GM23248 (cell line): ENCODE results near the gene MED9. TPM values are rescaled to one million over a fixed set of nuclear protein-coding genes. Genes with fewer than 3 reads are reported as not detected.

Experiments
- DNase-seq: peaks from one replicate; pipeline ENCODE4 v3.0.0-alpha.2; 2015
- H2AFZ ChIP-seq: fragments of 200-600 bp; sonication (generic); 2 replicates; pipeline ENCODE4 v1.6.1; 2016; ENCODE audit warnings: antibody characterized with exemption
- H3F3A ChIP-seq: fragments of 200-600 bp; sonication (generic); 2 replicates; pipeline ENCODE4 v1.6.1; 2016; ENCODE audit warnings: mild to moderate bottlenecking, antibody characterized with exemption, mixed run types; ENCODE audit not compliant: insufficient read depth
- H3K27ac ChIP-seq: fragments of 200-600 bp; sonication (generic); 2 replicates; pipeline ENCODE4 v1.5.1; 2016; ENCODE audit warnings: mild to moderate bottlenecking
- H3K27me3 ChIP-seq: fragments of 200-600 bp; sonication (generic); replicated peaks from 2 replicates; pipeline ENCODE4 v1.6.1; 2016; ENCODE audit warnings: mild to moderate bottlenecking; ENCODE audit not compliant: insufficient read depth
- H3K36me3 ChIP-seq: fragments of 200-600 bp; sonication (generic); 2 replicates; pipeline ENCODE4 v1.6.1; 2016; ENCODE audit warnings: low read depth, mild to moderate bottlenecking
- H3K4me1 ChIP-seq: fragments of 200-600 bp; sonication (generic); 2 replicates; pipeline ENCODE4 v1.6.1; 2016; ENCODE audit warnings: mild to moderate bottlenecking; ENCODE audit not compliant: insufficient read depth
- H3K4me2 ChIP-seq: fragments of 200-600 bp; sonication (generic); one replicate; pipeline ENCODE4 v1.6.1; 2016; ENCODE audit warnings: mild to moderate bottlenecking; ENCODE audit not compliant: unreplicated experiment
- H3K4me3 ChIP-seq: fragments of 200-600 bp; sonication (generic); 2 replicates; pipeline ENCODE4 v1.5.1; 2016; ENCODE audit warnings: mild to moderate bottlenecking
- H3K79me2 ChIP-seq: fragments of 200-600 bp; sonication (generic); 2 replicates; pipeline ENCODE4 v1.6.1; 2016; ENCODE audit warnings: mild to moderate bottlenecking; ENCODE audit not compliant: insufficient read depth
- H3K9ac ChIP-seq: fragments of 200-600 bp; sonication (generic); 2 replicates; pipeline ENCODE4 v1.6.1; 2016; ENCODE audit warnings: mild to moderate bottlenecking
- H3K9me2 ChIP-seq: fragments of 200-600 bp; sonication (generic); 2 replicates; pipeline ENCODE4 v1.6.1; 2016; ENCODE audit warnings: mixed run types, mild to moderate bottlenecking, moderate library complexity; ENCODE audit not compliant: insufficient read depth
- H3K9me3 ChIP-seq: fragments of 200-600 bp; sonication (generic); one replicate; pipeline ENCODE4 v1.6.1; 2017; ENCODE audit warnings: low read depth
- H4K20me1 ChIP-seq: fragments of 200-600 bp; sonication (generic); 2 replicates; pipeline ENCODE4 v1.6.0; 2016; ENCODE audit not compliant: insufficient read depth
- EZH2 ChIP-seq: fragments of 200-600 bp; sonication (generic); IDR thresholded peaks from 2 replicates; pipeline ENCODE4 v1.6.1; 2018; ENCODE audit warnings: antibody characterized with exemption, mild to moderate bottlenecking; ENCODE audit not compliant: insufficient read depth, poor library complexity, severe bottlenecking
- EZH2phosphoT487 ChIP-seq: fragments of 200-600 bp; sonication (generic); IDR thresholded peaks from 2 replicates; pipeline ENCODE4 v1.6.1; 2018; ENCODE audit warnings: antibody characterized with exemption, moderate library complexity, mild to moderate bottlenecking, low read depth; ENCODE audit not compliant: insufficient read depth
- WGBS, 2 experiments: methylation state at CpG; one replicate each; pipeline ENCODE4 v1.1.6; 2015 to 2017; ENCODE audit warnings: low lambda C conversion rate in 2 of 2, low coverage in 1 of 2; ENCODE audit errors: missing lambda C conversion rate in 2 of 2; 5-methylcytosine and 5-hydroxymethylcytosine counted together
- in situ Hi-C: fragments of 300-500 bp; cut with MboI; formaldehyde crosslinking; loops from 2 replicates; pipeline ENCODE4 v1.15.0; 2020
- polyA plus RNA-seq: library from polyadenylated mRNA; unstranded; fragments of >200 nt; fragmentation: Nextera tagmentation; extraction: Ambion mirVana; gene quantifications from 2 replicates; pipeline ENCODE4 v1.2.1, GENCODE V29; 2016
- total RNA-seq: library from RNA; depleted of rRNA; stranded (reverse); fragments of >200 nt; shearing (Covaris generic); gene quantifications from 2 replicates; pipeline ENCODE4 v1.2.3, GENCODE V29; 2014

Gene MED9
- total and polyA plus RNA-seq, 2 experiments from 2014 or later, result 10.0 to 10.3 TPM

- H3K27ac ChIP-seq, result no peak overlapping the region
- no peaks in the 10 kb centered on the region for H3K79me2 ChIP-seq
- 80 to 81% methylated on average over 16 to 17 of the region's 17 CpGs for WGBS, 2 experiments
- H3K9me3 ChIP-seq, result no peaks in the 10 kb centered on the region
- H2AFZ ChIP-seq, result no peak overlapping the region
- H3K4me1 ChIP-seq, result no peaks in the 10 kb centered on the region
- no peak overlapping the region for H3K4me2 ChIP-seq
- in situ Hi-C loops, result loop anchor here (10.0 kb wide), 1 partner anchor 137 kb away; no protein-coding TSS in a partner anchor
- 0 out of 2 replicates have a peak, but pooled peaks cover 4% of the 10 kb centered on the region for H3K36me3 ChIP-seq
- no peak overlapping the region for H3K9ac ChIP-seq
- no peak for DNase-seq
- TF ChIP-seq EZH2 (no peak), EZH2phosphoT487 (no peak)
- H4K20me1 ChIP-seq, result no peaks in the 10 kb centered on the region
- no peak overlapping the region for H3K4me3 ChIP-seq
- peaks cover 6% of the 10 kb centered on the region; the same call in 1 of the 2 replicates for H3F3A ChIP-seq
- no peaks in the 10 kb centered on the region for H3K9me2 ChIP-seq
- no peaks in the 10 kb centered on the region for H3K27me3 ChIP-seq
These were observed 14.8 kb downstream of the MED9 start for GRCh38 chr17:17491546-17491988.

- Histone ChIP-seq H2AFZ (no peak overlapping the region), H3K4me3 (no peak overlapping the region), H3K27me3 (no peaks in the 10 kb centered on the region), H3K9me2 (no peaks in the 10 kb centered on the region), H3K79me2 (no peaks in the 10 kb centered on the region), H3K36me3 (0 out of 2 replicates have a peak, but pooled peaks cover 4% of the 10 kb centered on the region), H3K9me3 (no peaks in the 10 kb centered on the region), H3K4me2 (no peak overlapping the region), H3K9ac (no peak overlapping the region), H4K20me1 (no peaks in the 10 kb centered on the region), H3K27ac (no peak overlapping the region), H3F3A (peaks cover 6% of the 10 kb centered on the region; the same call in 1 of the 2 replicates), H3K4me1 (peaks cover 1% of the 10 kb centered on the region; the same call in 1 of the 2 replicates)
- 75 to 76% methylated on average over 11 of the region's 11 CpGs for WGBS, 2 experiments
- in situ Hi-C loops, result loop anchor here (10.0 kb wide), 1 partner anchor 137 kb away; no protein-coding TSS in a partner anchor
- no peak for DNase-seq
- TF ChIP-seq EZH2phosphoT487 (no peak), EZH2 (no peak)
These were observed 15.3 kb downstream of the MED9 start for GRCh38 chr17:17492085-17492484.

- WGBS, 2 experiments, result 71 to 78% methylated on average over 9 of the region's 9 CpGs
- in situ Hi-C loops, result loop anchor here (10.0 kb wide), 1 partner anchor 138 kb away; no protein-coding TSS in a partner anchor
These were observed 15.8 kb downstream of the MED9 start for GRCh38 chr17:17492571-17492970.

GRCh38 chr17:17493249-17493985, 16.6 kb downstream of the MED9 start:
- Histone ChIP-seq H3K9me3 (no peaks in the 10 kb centered on the region), H3K27ac (no peak overlapping the region), H3K27me3 (no peaks in the 10 kb centered on the region), H2AFZ (no peak overlapping the region), H3K4me1 (peaks cover 3% of the 10 kb centered on the region; the same call in 1 of the 2 replicates), H3K9me2 (no peaks in the 10 kb centered on the region), H3F3A (peaks cover 6% of the 10 kb centered on the region; the same call in 1 of the 2 replicates), H3K9ac (no peak overlapping the region), H3K4me2 (no peak overlapping the region), H3K79me2 (no peaks in the 10 kb centered on the region), H4K20me1 (no peaks in the 10 kb centered on the region), H3K36me3 (no peaks in the 10 kb centered on the region), H3K4me3 (no peak overlapping the region)
- DNase-seq, result peak; percentile 21
- 56 to 63% methylated on average over 15 of the region's 15 CpGs for WGBS, 2 experiments
- in situ Hi-C loops, result loop anchor here (10.0 kb wide), 1 partner anchor 139 kb away; no protein-coding TSS in a partner anchor
- no peak for TF ChIP-seq EZH2phosphoT487
- no peak for TF ChIP-seq EZH2

More at GRCh38 chr17:17492571-17492970, 15.8 kb downstream of the MED9 start:
- Histone ChIP-seq H3K36me3 (0 out of 2 replicates have a peak, but pooled peaks cover 4% of the 10 kb centered on the region), H3K27ac (no peak overlapping the region), H3K9me2 (no peaks in the 10 kb centered on the region), H3K27me3 (no peaks in the 10 kb centered on the region), H3K9ac (no peak overlapping the region), H3K4me2 (no peak overlapping the region), H3F3A (peaks cover 6% of the 10 kb centered on the region; the same call in 1 of the 2 replicates), H3K79me2 (no peaks in the 10 kb centered on the region), H2AFZ (no peak overlapping the region), H3K9me3 (no peaks in the 10 kb centered on the region), H3K4me1 (peaks cover 3% of the 10 kb centered on the region; the same call in 1 of the 2 replicates), H4K20me1 (no peaks in the 10 kb centered on the region), H3K4me3 (no peak overlapping the region)
- TF ChIP-seq EZH2 (no peak), EZH2phosphoT487 (no peak)
- DNase-seq, result no peak
